Measurements from ENCODE around the gene FOXO3. TPM values are rescaled to one million over a fixed set of nuclear protein-coding genes. Genes with fewer than 3 reads are reported as not detected.

The FOXO3 gene
- polyA plus RNA-seq, 1 donor (not counting 4 experiments of a cell fraction or from before 2014, with no cell fraction given): 17.6 TPM

- FAIRE-seq (no peak), DNase-seq (ENCODE audit: low read depth, low spot score) (no peak)
- Histone ChIP-seq H3K9ac (ENCODE audit: control insufficient read depth, extremely low read depth, insufficient read depth, low read length) (no peak overlapping the region), H3K79me2 (ENCODE audit: control insufficient read depth, insufficient read depth, low read length) (no peaks in the 10 kb centered on the region), H3K36me3 (ENCODE audit: control insufficient read depth in 2 of 2, extremely low read depth in 1 of 2, insufficient read depth in 2 of 2, low read length in 2 of 2) (no peaks in the 10 kb centered on the region), H3K4me2 (ENCODE audit: control insufficient read depth, extremely low read depth, insufficient read depth, low read depth, low read length) (no peak overlapping the region), H3K4me1 (ENCODE audit: control insufficient read depth, extremely low read depth, insufficient read depth, low read length) (no peaks in the 10 kb centered on the region), H3K9me1 (ENCODE audit: control insufficient read depth, extremely low read depth, insufficient read depth, low read length) (no peaks in the 10 kb centered on the region), H3K4me3 (ENCODE audit: control insufficient read depth in 2 of 3, extremely low read depth in 1 of 3, insufficient read depth in 2 of 3, low read depth in 1 of 3, low read length in 3 of 3) (no peak overlapping the region), H2AFZ (ENCODE audit: control insufficient read depth, low read length) (no peak overlapping the region), H3K27ac (ENCODE audit: control insufficient read depth, insufficient read depth, low read length) (no peak overlapping the region), H3K27me3 (ENCODE audit: control insufficient read depth, extremely low read depth, insufficient read depth, low read length) (no peaks in the 10 kb centered on the region), H4K20me1 (ENCODE audit: control insufficient read depth, extremely low read depth, insufficient read depth, low read length) (no peaks in the 10 kb centered on the region), H3K9me3 (ENCODE audit: control insufficient read depth, low read depth, low read length) (no peaks in the 10 kb centered on the region)
- no peak for TF ChIP-seq CTCF (optimal IDR thresholded peaks at IDR 0.05 in 1 of 3, IDR thresholded peaks at IDR 0.05 in 1 of 3, conservative IDR thresholded peaks at IDR 0.05 in 1 of 3; ENCODE audit: extremely low read depth in 1 of 3, insufficient read depth in 2 of 3, low read length in 3 of 3)
- dilution Hi-C loops (cut with MboI; ENCODE audit: extremely low pct_ligation_motif_present, low sequenced_read_pairs): no loop called here
Measured at GRCh38 chr6:108528878-108529277, 31.8 kb upstream of the FOXO3 start.

- Histone ChIP-seq H3K36me3 (ENCODE audit: control insufficient read depth in 2 of 2, extremely low read depth in 1 of 2, insufficient read depth in 2 of 2, low read length in 2 of 2) (no peaks in the 10 kb centered on the region), H4K20me1 (ENCODE audit: control insufficient read depth, extremely low read depth, insufficient read depth, low read length) (no peaks in the 10 kb centered on the region), H3K4me1 (ENCODE audit: control insufficient read depth, extremely low read depth, insufficient read depth, low read length) (no peaks in the 10 kb centered on the region), H3K9ac (ENCODE audit: control insufficient read depth, extremely low read depth, insufficient read depth, low read length) (no peak overlapping the region), H3K27me3 (ENCODE audit: control insufficient read depth, extremely low read depth, insufficient read depth, low read length) (no peaks in the 10 kb centered on the region), H3K9me1 (ENCODE audit: control insufficient read depth, extremely low read depth, insufficient read depth, low read length) (no peaks in the 10 kb centered on the region), H3K9me3 (ENCODE audit: control insufficient read depth, low read depth, low read length) (no peaks in the 10 kb centered on the region), H3K79me2 (ENCODE audit: control insufficient read depth, insufficient read depth, low read length) (no peaks in the 10 kb centered on the region), H3K4me3 (ENCODE audit: control insufficient read depth in 2 of 3, extremely low read depth in 1 of 3, insufficient read depth in 2 of 3, low read depth in 1 of 3, low read length in 3 of 3) (no peak overlapping the region), H3K27ac (ENCODE audit: control insufficient read depth, insufficient read depth, low read length) (no peak overlapping the region), H3K4me2 (ENCODE audit: control insufficient read depth, extremely low read depth, insufficient read depth, low read depth, low read length) (no peak overlapping the region), H2AFZ (ENCODE audit: control insufficient read depth, low read length) (no peak overlapping the region)
- FAIRE-seq (no peak), DNase-seq (ENCODE audit: low read depth, low spot score) (no peak)
- dilution Hi-C loops (cut with MboI; ENCODE audit: extremely low pct_ligation_motif_present, low sequenced_read_pairs): no loop called here
- TF ChIP-seq CTCF (optimal IDR thresholded peaks at IDR 0.05 in 1 of 3, IDR thresholded peaks at IDR 0.05 in 1 of 3, conservative IDR thresholded peaks at IDR 0.05 in 1 of 3; ENCODE audit: extremely low read depth in 1 of 3, insufficient read depth in 2 of 3, low read length in 3 of 3) (peak in 2 of 3 experiments; percentile 10 to 26), EZH2 (IDR thresholded peaks at IDR 0.05; ENCODE audit: low read length) (no peak)
Measured at GRCh38 chr6:108531332-108531731, 29.4 kb upstream of the FOXO3 start.
